ENCODE measurements around the gene COL4A4. TPM values are rescaled to one million over a fixed set of nuclear protein-coding genes. Genes with fewer than 3 reads are reported as not detected.

COL4A4 gene
- total RNA-seq, 1 donor from 2014 or later: 2.5 TPM

DNA sequence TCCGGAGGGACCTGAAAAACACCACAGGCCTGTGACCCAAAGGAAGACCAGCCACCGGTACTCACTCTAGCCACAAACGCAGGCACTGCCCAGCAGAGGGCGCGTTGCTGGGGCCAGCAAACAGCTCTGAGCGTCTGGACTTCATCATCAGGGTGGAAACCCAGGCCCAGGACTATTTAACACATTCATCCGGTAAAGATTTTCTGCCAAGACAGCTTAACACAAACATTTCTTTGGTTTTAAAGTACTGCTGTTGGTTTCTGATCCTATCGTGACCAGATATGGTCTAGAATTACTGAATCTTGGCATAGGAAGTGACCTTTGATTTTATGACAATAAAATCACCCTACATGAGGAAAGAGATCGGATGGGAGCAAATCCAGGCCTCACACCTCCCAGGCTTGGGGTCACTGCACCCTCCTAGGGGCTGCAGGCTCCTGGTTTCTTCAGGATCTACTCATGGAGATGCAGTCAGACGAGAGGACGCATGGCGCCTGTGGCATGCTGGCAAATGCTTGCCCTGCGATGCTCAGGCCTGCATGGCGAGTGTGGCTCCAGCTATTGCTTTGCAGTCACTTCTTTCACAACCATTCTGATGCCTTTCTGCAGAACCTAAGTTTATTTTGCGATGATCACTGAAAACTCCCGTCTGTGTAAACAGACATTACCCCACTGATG lies 130.4 kb downstream of the COL4A4 start:
- no peak for DNase-seq (ENCODE audit: extremely low spot score in 2 of 2)
- TF ChIP-seq, protein P1, sequence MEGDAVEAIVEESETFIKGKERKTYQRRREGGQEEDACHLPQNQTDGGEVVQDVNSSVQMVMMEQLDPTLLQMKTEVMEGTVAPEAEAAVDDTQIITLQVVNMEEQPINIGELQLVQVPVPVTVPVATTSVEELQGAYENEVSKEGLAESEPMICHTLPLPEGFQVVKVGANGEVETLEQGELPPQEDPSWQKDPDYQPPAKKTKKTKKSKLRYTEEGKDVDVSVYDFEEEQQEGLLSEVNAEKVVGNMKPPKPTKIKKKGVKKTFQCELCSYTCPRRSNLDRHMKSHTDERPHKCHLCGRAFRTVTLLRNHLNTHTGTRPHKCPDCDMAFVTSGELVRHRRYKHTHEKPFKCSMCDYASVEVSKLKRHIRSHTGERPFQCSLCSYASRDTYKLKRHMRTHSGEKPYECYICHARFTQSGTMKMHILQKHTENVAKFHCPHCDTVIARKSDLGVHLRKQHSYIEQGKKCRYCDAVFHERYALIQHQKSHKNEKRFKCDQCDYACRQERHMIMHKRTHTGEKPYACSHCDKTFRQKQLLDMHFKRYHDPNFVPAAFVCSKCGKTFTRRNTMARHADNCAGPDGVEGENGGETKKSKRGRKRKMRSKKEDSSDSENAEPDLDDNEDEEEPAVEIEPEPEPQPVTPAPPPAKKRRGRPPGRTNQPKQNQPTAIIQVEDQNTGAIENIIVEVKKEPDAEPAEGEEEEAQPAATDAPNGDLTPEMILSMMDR (IDR thresholded peaks at IDR 0.05): no peak
- TF ChIP-seq POLR2A (IDR thresholded peaks at IDR 0.05) (no peak), POLR2AphosphoS5 (IDR thresholded peaks at IDR 0.05; ENCODE audit: insufficient read depth in 1 of 2, low read depth in 1 of 2) (no peak)
- Histone ChIP-seq H3K27ac (no peak overlapping the region), H3K9me3 (no peaks in the 10 kb centered on the region), H3K27me3 (no peaks in the 10 kb centered on the region), H3K4me3 (no peak overlapping the region), H3K36me3 (no peaks in the 10 kb centered on the region), H3K4me1 (no peaks in the 10 kb centered on the region)
- intact Hi-C loops (cut with DNase I): no loop called here

GRCh38 chr2:227031379-227031778 lies 132.6 kb downstream of the COL4A4 start:
- no peak overlapping the region for H3K4me3 ChIP-seq
- no peaks in the 10 kb centered on the region for H3K4me1 ChIP-seq
- intact Hi-C loops (cut with DNase I): no loop called here
- no peak for DNase-seq (ENCODE audit: extremely low spot score in 2 of 2)
- no peak for TF ChIP-seq POLR2AphosphoS5 (IDR thresholded peaks at IDR 0.05; ENCODE audit: insufficient read depth in 1 of 2, low read depth in 1 of 2)
- TF ChIP-seq, protein P1 (IDR thresholded peaks at IDR 0.05): no peak
- TF ChIP-seq POLR2A (IDR thresholded peaks at IDR 0.05): no peak
- H3K27ac ChIP-seq: no peak overlapping the region
- no peaks in the 10 kb centered on the region for H3K36me3 ChIP-seq
- H3K27me3 ChIP-seq: no peaks in the 10 kb centered on the region
- H3K9me3 ChIP-seq: no peaks in the 10 kb centered on the region

DNA sequence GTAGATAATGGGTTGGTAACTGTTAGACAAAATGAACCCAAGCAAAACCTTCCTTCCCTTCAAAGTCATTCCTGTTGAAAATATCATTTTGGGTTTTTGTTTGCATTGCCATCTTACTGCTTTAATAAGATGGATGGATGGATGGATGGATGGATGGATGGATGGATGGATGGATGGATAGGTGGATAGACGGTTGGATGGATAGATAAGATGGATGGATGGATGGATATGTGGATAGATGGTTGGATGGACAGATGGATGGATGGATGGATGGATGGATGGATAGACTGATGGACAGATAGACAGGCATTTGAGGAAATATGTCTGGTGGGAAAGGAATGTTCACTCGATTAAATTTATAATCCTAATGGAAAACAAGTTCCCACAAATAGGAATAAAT lies 133.2 kb downstream of the COL4A4 start:
- DNase-seq (ENCODE audit: extremely low spot score in 2 of 2): no peak
- Histone ChIP-seq H3K27me3 (no peaks in the 10 kb centered on the region), H3K4me3 (no peak overlapping the region), H3K9me3 (no peaks in the 10 kb centered on the region), H3K36me3 (no peaks in the 10 kb centered on the region), H3K4me1 (no peaks in the 10 kb centered on the region), H3K27ac (no peak overlapping the region)
- intact Hi-C loops (cut with DNase I): no loop called here
- TF ChIP-seq POLR2A (IDR thresholded peaks at IDR 0.05) (no peak), POLR2AphosphoS5 (IDR thresholded peaks at IDR 0.05; ENCODE audit: insufficient read depth in 1 of 2, low read depth in 1 of 2) (no peak)
- TF ChIP-seq, protein P1 (IDR thresholded peaks at IDR 0.05): no peak

GRCh38 chr2:227029426-227030105 lies 134.4 kb downstream of the COL4A4 start:
- Histone ChIP-seq H3K4me1 (no peaks in the 10 kb centered on the region), H3K4me3 (no peak overlapping the region), H3K27ac (no peak overlapping the region), H3K36me3 (no peaks in the 10 kb centered on the region), H3K9me3 (no peaks in the 10 kb centered on the region), H3K27me3 (no peaks in the 10 kb centered on the region)
- TF ChIP-seq, protein P1 (IDR thresholded peaks at IDR 0.05): no peak
- TF ChIP-seq POLR2A (IDR thresholded peaks at IDR 0.05): no peak
- TF ChIP-seq POLR2AphosphoS5 (IDR thresholded peaks at IDR 0.05; ENCODE audit: insufficient read depth in 1 of 2, low read depth in 1 of 2): no peak
- DNase-seq (ENCODE audit: extremely low spot score in 2 of 2): no peak
- intact Hi-C loops (cut with DNase I): no loop called here

DNA sequence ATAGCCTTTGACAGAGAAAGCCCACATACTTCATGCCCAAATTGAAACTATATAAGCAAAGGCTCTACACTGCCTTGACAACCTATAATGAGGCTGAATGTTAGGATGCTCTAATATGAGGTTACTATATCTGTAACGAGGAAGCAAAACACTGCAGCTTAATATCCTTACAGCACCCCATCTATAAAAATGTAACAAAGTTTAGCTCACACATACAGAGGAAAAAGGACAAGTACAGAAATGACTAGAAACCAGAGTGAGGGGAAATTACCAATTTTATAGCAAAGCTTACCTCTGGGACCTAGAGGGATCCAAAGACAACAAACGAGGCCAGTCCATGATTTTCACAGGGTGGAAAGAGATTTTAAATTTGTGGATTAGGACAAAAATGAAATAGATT lies 138.5 kb downstream of the COL4A4 start:
- TF ChIP-seq POLR2AphosphoS5 (IDR thresholded peaks at IDR 0.05; ENCODE audit: insufficient read depth in 1 of 2, low read depth in 1 of 2) (no peak), POLR2A (IDR thresholded peaks at IDR 0.05) (no peak)
- TF ChIP-seq, protein P1 (IDR thresholded peaks at IDR 0.05): no peak
- no peaks in the 10 kb centered on the region for H3K9me3 ChIP-seq
- H3K4me1 ChIP-seq: no peaks in the 10 kb centered on the region
- H3K36me3 ChIP-seq: no peaks in the 10 kb centered on the region
- DNase-seq (ENCODE audit: extremely low spot score in 2 of 2): no peak
- no peak overlapping the region for H3K4me3 ChIP-seq
- intact Hi-C loops (cut with DNase I): no loop called here
- H3K27me3 ChIP-seq: no peaks in the 10 kb centered on the region
- no peak overlapping the region for H3K27ac ChIP-seq

All from vagina (tissue), 2 donors.